Fibroblast of villous mesenchyme (primary cell): ENCODE data around the gene TMEM229B. TPM values are rescaled to one million over a fixed set of nuclear protein-coding genes. Genes with fewer than 3 reads are reported as not detected.

Source experiments
- DNase-seq: peaks from one replicate; pipeline ENCODE4 v3.0.0-alpha.2; 2010; ENCODE audit warnings: low read depth
- H3K4me3 ChIP-seq: 2 replicates; pipeline ENCODE4 v1.5.1; 2011; ENCODE audit warnings: low read depth, mild to moderate bottlenecking, low read length
- CTCF ChIP-seq: IDR thresholded peaks from 2 replicates; pipeline ENCODE4 v1.5.1; 2012; ENCODE audit warnings: low read depth, mild to moderate bottlenecking, low read length; ENCODE audit not compliant: insufficient read depth
- total RNA-seq: library from RNA; depleted of rRNA; stranded (reverse); fragments of >200 nt; gene quantifications from 2 replicates; pipeline ENCODE4 v1.2.3, GENCODE V29; 2012

The TMEM229B gene
- total RNA-seq, 1 donor, result 0.43 TPM

- H3K4me3 ChIP-seq, result no peak overlapping the region
- DNase-seq, result no peak
- TF ChIP-seq CTCF, result no peak
Observed at GRCh38 chr14:67497716-67498115, 9.2 kb upstream of the TMEM229B start.

- TF ChIP-seq CTCF, result no peak
- DNase-seq, result no peak
- H3K4me3 ChIP-seq, result no peak overlapping the region
Observed at GRCh38 chr14:67497216-67497615, 8.7 kb upstream of the TMEM229B start.

GRCh38 chr14:67495827-67496226, 7.3 kb upstream of the TMEM229B start:
- no peak for DNase-seq
- TF ChIP-seq CTCF, result no peak
- no peak overlapping the region for H3K4me3 ChIP-seq

GRCh38 chr14:67493092-67493717, 4.7 kb upstream of the TMEM229B start:
- DNase-seq, result no peak
- TF ChIP-seq CTCF, result no peak
- no peak overlapping the region for H3K4me3 ChIP-seq

- H3K4me3 ChIP-seq, result no peak overlapping the region
- DNase-seq, result no peak
- TF ChIP-seq CTCF, result no peak
Observed at GRCh38 chr14:67492538-67492937, 4.0 kb upstream of the TMEM229B start.

GRCh38 chr14:67491741-67492507, 3.4 kb upstream of the TMEM229B start:
- no peak for DNase-seq
- H3K4me3 ChIP-seq, result no peak overlapping the region
- TF ChIP-seq CTCF, result no peak

- no peak for TF ChIP-seq CTCF
- no peak for DNase-seq
- no peak overlapping the region for H3K4me3 ChIP-seq
Observed at GRCh38 chr14:67491285-67491684, 2.8 kb upstream of the TMEM229B start.
